ENCODE data around the gene MYH9.

MYH9 gene

GRCh38 chr22:36385491-36386350 is 2.0 kb downstream of the MYH9 start:
- peak; percentile 82 for DNase-seq

DNA sequence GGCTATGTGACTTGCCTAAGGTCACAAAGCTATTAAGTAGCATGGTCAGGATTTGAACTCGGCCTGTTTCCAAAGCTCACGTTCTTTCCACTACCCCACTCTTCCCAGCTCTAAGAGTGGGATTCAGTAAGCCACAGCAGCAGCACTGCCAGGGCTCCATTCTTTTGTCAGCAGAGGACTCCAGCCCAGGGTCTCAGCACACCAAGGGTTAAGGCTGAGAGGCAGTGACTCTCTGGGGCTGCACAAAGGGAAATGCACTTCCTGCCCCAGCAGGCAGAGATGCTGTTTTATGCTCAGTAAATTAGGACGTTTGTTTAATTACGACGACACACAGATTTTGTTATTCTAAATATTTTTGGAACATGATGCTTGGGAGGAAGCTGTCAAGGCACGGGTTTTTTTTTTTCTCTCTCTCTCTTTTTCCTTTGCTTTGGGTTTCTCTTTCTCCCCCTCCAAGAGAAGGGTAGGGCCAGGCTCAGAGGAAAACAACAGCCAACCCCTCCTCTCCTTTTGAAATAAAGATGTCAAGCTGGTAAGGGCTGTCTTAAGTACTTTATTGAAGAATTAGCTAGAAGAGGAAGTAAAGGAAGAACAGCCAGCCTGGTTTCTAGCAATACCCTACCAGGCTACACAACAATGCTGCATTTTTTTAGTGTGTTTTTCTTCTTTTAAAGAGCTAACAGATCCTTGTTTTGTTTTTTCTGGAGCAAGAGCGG is 2.8 kb downstream of the MYH9 start:
- no peak for DNase-seq

DNA sequence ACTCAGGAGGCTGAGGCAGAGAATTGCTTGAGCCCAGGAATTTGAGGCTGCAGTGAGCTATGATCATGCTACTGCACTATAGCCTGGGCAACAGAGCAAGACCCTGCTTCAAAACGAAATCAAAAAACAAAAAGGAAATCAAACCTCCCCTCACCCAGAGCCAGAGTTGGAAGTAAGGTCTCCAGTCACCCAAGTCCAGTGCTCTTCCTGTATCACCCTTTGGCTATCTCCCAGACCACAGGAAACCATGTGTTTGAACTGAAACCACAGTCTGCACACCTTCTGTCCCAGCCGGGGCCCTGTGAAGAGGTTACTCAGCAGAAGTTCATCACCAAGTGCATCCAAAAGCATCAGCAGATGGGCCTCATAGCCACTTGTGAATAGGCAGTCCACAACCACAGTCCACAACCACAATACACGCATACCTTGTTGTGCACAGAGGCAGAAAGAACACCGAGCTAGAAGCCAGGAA is 4.6 kb downstream of the MYH9 start:
- peak; percentile 77 for DNase-seq

DNA sequence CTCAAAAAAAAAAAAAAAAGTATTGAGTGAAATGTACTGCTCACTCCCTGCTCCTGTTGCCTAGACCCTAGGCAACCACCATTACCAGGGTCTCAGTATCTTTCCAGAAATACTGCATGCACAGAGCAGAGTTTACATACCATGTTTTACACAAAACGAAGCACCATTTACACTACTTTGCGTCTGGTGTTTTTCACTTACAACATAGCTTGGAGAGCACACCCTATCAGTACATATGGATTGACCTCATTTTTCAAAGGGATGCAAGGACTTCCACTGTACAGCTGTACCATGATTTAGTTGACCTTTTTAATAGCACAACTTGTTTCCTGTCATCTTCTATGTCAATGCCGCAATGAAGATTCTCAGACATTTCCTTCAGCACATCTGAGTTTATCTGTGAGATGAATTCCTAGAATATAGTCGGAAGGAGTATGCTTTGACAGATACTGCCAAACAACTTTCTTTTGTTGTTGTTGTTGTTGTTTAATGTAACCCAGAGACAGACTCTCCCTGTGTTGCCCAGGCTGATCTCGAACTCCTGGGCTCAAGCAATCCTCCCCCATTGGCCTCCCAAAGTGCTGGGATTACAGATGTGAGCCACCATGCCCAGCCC is 6.1 kb downstream of the MYH9 start:
- DNase-seq, result no peak

DNA sequence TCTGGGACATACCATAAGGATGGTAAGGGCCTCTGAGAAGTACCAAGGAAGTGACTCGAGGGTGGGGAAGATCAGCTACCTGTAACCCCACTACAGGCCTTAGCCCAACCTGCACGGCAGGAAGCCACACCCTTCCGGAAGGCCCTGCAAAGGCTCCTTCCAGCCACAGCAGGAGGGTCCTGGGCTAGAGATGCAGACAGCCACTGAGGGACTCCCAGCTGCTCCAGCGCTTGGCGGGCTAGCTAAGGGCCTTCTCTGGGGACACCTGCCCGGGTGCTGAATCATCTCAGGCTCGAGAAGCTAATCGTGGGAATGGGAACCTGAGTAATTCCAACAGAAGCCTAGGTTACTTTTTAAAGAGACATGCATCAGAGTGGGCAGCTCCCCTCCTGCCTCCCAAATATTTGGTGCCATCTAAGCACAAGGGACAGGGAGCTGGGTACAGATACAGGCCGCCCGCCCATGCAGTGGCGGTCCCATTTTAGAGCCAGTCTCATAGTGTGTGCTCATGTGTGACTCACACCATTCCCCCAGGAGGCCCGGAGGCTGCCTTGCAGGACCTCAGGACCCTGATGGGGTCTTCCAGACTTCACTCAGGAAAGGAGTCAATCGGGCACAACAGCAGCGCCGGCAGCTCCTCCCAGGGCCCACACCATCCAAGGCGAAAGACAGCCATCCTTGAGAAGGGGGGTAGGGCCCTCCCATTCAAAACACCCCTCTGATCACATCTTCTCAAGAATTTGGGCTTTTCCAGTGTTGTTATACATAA is 8.0 kb downstream of the MYH9 start:
- DNase-seq, result peak; percentile 59

DNA sequence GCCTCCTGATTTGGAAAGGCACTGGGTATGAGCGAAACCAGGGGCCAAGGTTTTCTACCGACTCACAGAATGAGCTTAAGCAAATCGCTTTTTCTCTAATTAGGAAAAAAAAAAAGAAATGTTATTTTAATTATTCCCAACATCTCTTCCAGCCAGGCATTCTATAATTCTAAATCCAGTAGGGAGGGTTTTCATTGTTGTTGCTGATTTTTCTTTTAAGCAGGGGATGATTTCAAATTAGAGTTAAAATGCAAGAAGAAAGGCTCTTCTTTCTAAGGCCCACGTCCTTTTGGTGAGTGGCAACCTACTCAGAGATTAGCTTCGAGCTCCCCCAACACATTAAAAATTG is 8.9 kb downstream of the MYH9 start:
- no peak for DNase-seq

- no peak for DNase-seq
Observed at GRCh38 chr22:36378080-36378868, 9.5 kb downstream of the MYH9 start.

DNA sequence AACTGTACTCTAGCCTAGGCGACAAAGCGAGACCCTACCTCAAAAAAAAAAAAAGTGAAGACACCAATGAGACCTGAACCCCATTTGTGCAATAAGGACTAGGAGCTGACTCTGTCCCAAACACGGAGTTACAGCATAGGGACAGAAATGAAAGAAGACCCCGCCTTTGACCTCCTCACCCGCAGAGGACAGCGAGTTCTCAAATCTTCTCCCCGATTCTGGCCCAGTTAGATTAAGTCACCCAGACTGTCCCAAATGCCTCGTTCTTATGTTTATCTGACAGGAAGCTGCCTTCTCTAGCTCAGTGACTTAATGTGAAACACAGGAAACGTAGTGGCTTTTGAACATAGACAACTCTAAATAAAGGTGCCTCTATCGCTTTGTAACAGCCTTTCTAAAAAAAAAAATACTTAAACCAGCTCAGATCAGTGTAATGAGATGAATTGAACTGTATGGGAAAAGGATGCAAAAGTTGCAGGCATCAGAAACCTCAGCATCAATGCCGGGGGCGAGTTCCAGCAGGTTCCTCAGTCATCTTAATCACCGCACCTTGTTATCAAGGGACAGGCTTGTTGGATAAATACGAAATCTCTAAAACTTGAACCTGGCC is 10.6 kb downstream of the MYH9 start:
- DNase-seq, result no peak

GRCh38 chr22:36376265-36376664 is 11.5 kb downstream of the MYH9 start:
- DNase-seq, result no peak

- DNase-seq, result no peak
Observed at GRCh38 chr22:36375071-36375980, 12.4 kb downstream of the MYH9 start.

DNA sequence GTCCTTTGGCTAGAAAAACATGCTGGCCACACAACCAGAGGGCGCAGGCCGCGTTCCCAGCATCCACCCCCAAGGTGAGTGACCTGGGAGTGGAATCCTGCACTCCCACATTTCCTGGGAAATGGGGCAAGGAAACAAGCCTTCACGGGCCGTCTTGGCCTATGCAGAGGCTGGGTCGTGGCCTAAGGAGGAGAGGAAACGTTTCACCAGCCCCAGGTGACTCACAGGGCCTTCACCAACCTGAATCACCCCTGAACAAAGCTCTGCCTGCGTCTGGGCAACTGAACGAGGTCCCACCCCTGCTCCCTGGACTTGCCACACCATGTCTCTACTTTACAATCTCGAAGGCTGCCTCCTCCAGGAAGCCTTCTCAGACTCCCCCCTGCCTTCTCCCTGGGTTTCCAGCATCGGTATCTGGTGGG is 13.2 kb downstream of the MYH9 start:
- DNase-seq, result peak; percentile 79

DNA sequence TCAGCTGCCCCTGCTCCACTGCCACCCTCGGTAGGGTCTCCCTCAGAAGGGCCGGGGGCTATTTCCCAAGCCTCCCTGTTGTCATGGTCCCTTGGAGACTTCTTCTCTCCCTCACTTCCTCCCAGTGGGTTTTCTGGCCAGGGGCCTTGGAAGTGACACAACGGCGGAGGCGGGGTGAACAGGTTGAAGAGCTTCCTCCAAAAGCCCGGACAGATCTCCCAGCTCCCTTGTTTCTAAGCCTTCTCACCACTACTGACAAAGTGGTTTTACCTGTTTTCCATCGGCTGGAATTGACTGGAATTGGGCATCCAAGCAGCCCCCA is 14.5 kb downstream of the MYH9 start:
- DNase-seq, result no peak

DNA sequence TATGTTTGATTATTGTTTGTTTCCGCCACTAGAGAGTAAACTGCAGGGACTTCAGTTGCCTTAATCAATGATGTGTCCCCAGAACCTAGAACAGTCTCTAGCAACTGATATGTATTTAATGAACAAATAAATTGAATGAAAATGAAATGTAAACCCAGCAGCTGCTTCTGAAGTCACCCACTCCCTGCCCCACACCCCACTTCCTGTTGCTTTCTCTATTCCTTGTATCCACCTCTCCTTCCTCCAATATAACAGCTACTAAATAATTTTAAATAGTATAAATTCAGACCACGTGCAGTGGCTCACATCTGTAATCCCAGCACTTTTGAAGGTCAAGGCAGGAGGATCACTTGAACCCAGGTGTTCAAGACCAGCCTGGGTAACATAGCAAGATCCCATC is 15.8 kb downstream of the MYH9 start:
- no peak for DNase-seq

DNA sequence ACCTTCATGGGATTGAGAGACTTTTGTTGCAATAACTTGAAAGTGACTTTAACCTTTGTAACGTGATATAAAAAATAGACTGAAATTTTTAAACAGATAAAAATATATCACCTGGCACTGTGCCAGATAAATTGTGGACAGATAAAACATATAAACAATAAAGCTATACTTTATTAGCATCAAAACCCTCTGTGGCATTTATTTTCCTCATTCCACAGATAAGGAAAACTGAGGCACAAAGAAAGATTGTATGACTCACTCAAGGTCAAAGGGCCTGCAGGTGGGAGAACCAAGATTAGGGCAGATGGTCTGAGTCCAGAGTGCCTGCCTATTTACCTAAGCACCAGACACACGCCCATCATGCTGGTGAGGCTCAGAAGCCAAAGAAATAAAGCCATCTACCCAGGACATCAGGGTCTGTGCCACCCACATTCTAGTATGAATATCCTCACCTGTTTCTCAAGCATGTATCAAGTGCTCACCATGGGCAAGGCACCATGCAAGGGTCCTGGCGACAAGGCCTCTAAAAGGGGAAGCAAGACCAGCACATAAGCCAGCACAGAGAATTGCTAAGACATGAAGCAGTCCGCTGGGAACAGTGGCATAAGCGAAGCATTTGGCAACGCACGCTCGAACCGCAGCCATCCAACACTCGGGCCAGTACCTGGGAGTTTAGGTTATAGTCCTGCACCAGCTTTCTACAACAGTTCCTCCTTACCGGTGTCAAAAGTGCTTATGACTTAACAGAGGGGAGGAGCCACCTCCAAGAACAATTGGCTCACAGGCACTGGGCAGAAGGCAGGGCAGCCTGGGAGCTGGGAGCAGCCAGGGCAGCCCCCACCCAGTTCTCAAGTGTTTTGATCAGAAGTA is 17.6 kb downstream of the MYH9 start:
- no peak for DNase-seq

DNA sequence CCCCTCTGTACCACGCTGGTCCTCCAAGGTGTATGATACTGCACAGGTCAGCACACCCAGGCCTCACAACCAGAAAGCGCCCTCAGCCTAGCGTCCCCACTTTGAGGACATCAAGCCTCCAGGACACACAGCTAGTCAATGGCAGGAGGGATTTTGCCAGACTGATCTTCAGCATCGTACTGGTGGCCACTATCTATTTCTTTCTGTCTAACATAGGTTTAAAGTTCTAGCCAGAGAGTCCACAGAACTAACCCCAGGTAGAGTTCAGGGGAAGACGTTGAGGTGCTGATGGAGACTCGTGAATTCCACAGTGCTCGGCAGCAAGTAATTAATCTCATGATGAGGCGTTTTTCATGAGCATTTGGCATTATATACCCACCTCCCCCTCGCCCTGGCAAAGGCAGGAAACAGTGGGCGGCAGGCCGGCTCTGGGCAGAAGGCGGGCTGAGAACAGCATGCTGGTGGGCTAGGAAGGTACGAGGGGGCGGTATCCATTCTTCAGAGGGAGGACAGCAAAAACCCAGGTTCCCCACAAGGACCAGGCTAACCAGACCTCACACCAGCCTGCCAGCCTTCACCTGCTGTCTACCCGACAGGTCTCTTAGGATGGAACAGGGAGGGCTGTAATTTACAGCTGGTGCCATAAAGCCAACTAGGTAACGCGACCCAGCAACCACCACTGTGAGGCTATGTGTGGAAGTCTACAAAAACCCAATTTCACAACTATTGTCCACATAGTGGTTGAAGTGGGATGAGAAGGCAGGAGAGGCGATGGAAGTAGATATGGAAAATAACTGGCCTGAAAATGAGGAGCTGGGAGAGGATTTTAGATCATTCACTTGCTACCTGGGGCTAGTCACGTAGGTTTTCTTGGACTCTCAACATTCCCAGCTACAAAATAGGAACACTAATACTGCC is 18.5 kb downstream of the MYH9 start:
- peak; percentile 73 for DNase-seq

- DNase-seq, result no peak
Observed at GRCh38 chr22:36368359-36368983, 19.3 kb downstream of the MYH9 start.

- no peak for DNase-seq
Observed at GRCh38 chr22:36367479-36367878, 20.3 kb downstream of the MYH9 start.

GRCh38 chr22:36367066-36367465 is 20.7 kb downstream of the MYH9 start:
- no peak for DNase-seq

Measured in stimulated activated CD8-positive, alpha-beta memory T cell treated with anti-CD3 and anti-CD28 coated beads, Interleukin-4, amount 100 ng/mL, for 48 hours (primary cell).